GM18868 (cell line): ENCODE results near the gene ATP2C1.
A peak's percentile ranks its signal among the peaks of the same experiment; 100 is the strongest.

Experiments used
- ATAC-seq: cut with Tn5 transposase; IDR thresholded peaks from one replicate; pipeline ENCODE4 v1.9.1; 2021; ENCODE audit warnings: mild to moderate bottlenecking, moderate library complexity; ENCODE audit not compliant: unreplicated experiment

Gene ATP2C1

GRCh38 chr3:130975251-130975650 is 81.4 kb downstream of the ATP2C1 start:
- no peak for ATAC-seq

GRCh38 chr3:130976706-130977105 is 82.8 kb downstream of the ATP2C1 start:
- no peak for ATAC-seq

- no peak for ATAC-seq
Measured at GRCh38 chr3:130979117-130979516, 85.2 kb downstream of the ATP2C1 start.

GRCh38 chr3:130981469-130981868 is 87.6 kb downstream of the ATP2C1 start:
- no peak for ATAC-seq

GRCh38 chr3:130990282-130990681 is 96.4 kb downstream of the ATP2C1 start:
- ATAC-seq = no peak

GRCh38 chr3:130991126-130991525 is 97.2 kb downstream of the ATP2C1 start:
- ATAC-seq = no peak

GRCh38 chr3:130992344-130992743 is 98.5 kb downstream of the ATP2C1 start:
- no peak for ATAC-seq

- no peak for ATAC-seq
Measured at GRCh38 chr3:130997289-130997688, 103.4 kb downstream of the ATP2C1 start.

- no peak for ATAC-seq
Measured at GRCh38 chr3:131001071-131001470, 107.2 kb downstream of the ATP2C1 start.

- no peak for ATAC-seq
Measured at GRCh38 chr3:131004603-131005002, 110.7 kb downstream of the ATP2C1 start.

GRCh38 chr3:131007256-131007655 is 113.4 kb downstream of the ATP2C1 start:
- ATAC-seq = no peak

- no peak for ATAC-seq
Measured at GRCh38 chr3:131007782-131008181, 113.9 kb downstream of the ATP2C1 start.

- no peak for ATAC-seq
Measured at GRCh38 chr3:131008326-131008725, 114.4 kb downstream of the ATP2C1 start.

- ATAC-seq = no peak
Measured at GRCh38 chr3:131009698-131010097, 115.8 kb downstream of the ATP2C1 start.

GRCh38 chr3:131018970-131019369 is 125.1 kb downstream of the ATP2C1 start:
- no peak for ATAC-seq

- peak; percentile 52 for ATAC-seq
Measured at GRCh38 chr3:131020122-131020693, 126.3 kb downstream of the ATP2C1 start.

- no peak for ATAC-seq
Measured at GRCh38 chr3:131025539-131025938, 131.7 kb downstream of the ATP2C1 start.

- ATAC-seq = peak; percentile 98
Measured at GRCh38 chr3:131026321-131027151, 132.7 kb downstream of the ATP2C1 start, which contains the start of the genes ASTE1 and NEK11. Gene ASTE1, minus strand, starts transcription at chr3:131026825. Its CDS starts 1,519 bp downstream, at chr3:131025306. Gene NEK11, plus strand, starts transcription at chr3:131026877. Its CDS starts 2,832 bp downstream, at chr3:131029709.

GRCh38 chr3:131028844-131029243 is 135.0 kb downstream of the ATP2C1 start:
- ATAC-seq = no peak

- no peak for ATAC-seq
Measured at GRCh38 chr3:131031660-131032059, 137.8 kb downstream of the ATP2C1 start.

- peak; percentile 67 for ATAC-seq
Measured at GRCh38 chr3:131033480-131034080, 139.7 kb downstream of the ATP2C1 start.
